RWPE2 (cell line): ENCODE data around the gene NMRK2.

ENCODE experiments used
- ATAC-seq: fragments of 200-7000 bp; cut with Tn5 transposase; 3 replicates; pipeline ENCODE4 v1.9.1; 2021; ENCODE audit warnings: low read depth
- DNase-seq: peaks from one replicate; pipeline ENCODE4 v3.0.0-alpha.2; 2020; ENCODE audit warnings: low spot score
- H3K27ac ChIP-seq: fragments of 450-650 bp; 2 replicates; pipeline ENCODE4 v1.5.1; 2017; ENCODE audit warnings: mild to moderate bottlenecking; ENCODE audit not compliant: poor library complexity, severe bottlenecking
- H3K27me3 ChIP-seq: fragments of 250-450 bp; sonication (Bioruptor Pico); 2 replicates; pipeline ENCODE4 v1.5.1; 2021; ENCODE audit warnings: mild to moderate bottlenecking, moderate library complexity; ENCODE audit not compliant: insufficient read depth, poor library complexity, severe bottlenecking
- H3K36me3 ChIP-seq: fragments of 250-450 bp; sonication (Bioruptor Pico); 2 replicates; pipeline ENCODE4 v1.5.1; 2020; ENCODE audit warnings: low read depth, mild to moderate bottlenecking, moderate library complexity
- H3K4me1 ChIP-seq: fragments of 250-450 bp; sonication (Bioruptor Pico); 2 replicates; pipeline ENCODE4 v1.5.1; 2021; ENCODE audit warnings: mild to moderate bottlenecking, moderate library complexity; ENCODE audit not compliant: insufficient read depth, poor library complexity, severe bottlenecking
- H3K4me3 ChIP-seq: fragments of 250-450 bp; sonication (Bioruptor Pico); 2 replicates; pipeline ENCODE4 v1.5.1; 2021; ENCODE audit warnings: mild to moderate bottlenecking, moderate library complexity; ENCODE audit not compliant: severe bottlenecking
- H3K9me3 ChIP-seq: fragments of 250-450 bp; sonication (Bioruptor Pico); 2 replicates; pipeline ENCODE4 v1.5.1; 2021; ENCODE audit warnings: mild to moderate bottlenecking, moderate library complexity; ENCODE audit not compliant: severe bottlenecking
- TF ChIP-seq, protein P1 (sequence below): fragments of 450-650 bp; IDR thresholded peaks from one replicate; pipeline ENCODE4 v1.5.1; 2017; ENCODE audit warnings: mild to moderate bottlenecking, moderate library complexity; ENCODE audit not compliant: poor library complexity, severe bottlenecking

Gene NMRK2

DNA sequence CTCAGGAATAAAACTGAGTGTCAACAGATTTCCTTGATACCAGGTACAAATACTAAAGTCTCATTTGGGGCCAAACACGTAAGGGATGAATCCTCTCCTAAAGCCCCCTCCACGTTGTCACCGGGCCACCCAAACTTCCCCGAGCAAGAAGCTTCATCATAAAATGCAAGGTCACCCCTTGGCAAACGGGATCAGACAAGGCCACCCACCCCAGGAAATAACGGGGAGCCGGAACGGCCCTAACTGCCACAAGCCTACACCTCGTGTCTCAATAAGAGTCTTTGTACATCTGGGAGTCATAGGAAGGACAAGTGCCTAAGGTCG, 51.7 kb downstream of the NMRK2 start:
- no peaks in the 10 kb centered on the region for H3K9me3 ChIP-seq
- peaks cover 56% of the 10 kb centered on the region for H3K36me3 ChIP-seq
- peak overlapping the region; percentile 86 for H3K27ac ChIP-seq
- H3K27me3 ChIP-seq, result no peaks in the 10 kb centered on the region
- H3K4me3 ChIP-seq, result peak overlapping the region; percentile 99
- DNase-seq, result no peak
- ATAC-seq, result no peak
- H3K4me1 ChIP-seq, result peaks cover 9% of the 10 kb centered on the region
- TF ChIP-seq, protein P1, sequence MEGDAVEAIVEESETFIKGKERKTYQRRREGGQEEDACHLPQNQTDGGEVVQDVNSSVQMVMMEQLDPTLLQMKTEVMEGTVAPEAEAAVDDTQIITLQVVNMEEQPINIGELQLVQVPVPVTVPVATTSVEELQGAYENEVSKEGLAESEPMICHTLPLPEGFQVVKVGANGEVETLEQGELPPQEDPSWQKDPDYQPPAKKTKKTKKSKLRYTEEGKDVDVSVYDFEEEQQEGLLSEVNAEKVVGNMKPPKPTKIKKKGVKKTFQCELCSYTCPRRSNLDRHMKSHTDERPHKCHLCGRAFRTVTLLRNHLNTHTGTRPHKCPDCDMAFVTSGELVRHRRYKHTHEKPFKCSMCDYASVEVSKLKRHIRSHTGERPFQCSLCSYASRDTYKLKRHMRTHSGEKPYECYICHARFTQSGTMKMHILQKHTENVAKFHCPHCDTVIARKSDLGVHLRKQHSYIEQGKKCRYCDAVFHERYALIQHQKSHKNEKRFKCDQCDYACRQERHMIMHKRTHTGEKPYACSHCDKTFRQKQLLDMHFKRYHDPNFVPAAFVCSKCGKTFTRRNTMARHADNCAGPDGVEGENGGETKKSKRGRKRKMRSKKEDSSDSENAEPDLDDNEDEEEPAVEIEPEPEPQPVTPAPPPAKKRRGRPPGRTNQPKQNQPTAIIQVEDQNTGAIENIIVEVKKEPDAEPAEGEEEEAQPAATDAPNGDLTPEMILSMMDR, result no peak

DNA sequence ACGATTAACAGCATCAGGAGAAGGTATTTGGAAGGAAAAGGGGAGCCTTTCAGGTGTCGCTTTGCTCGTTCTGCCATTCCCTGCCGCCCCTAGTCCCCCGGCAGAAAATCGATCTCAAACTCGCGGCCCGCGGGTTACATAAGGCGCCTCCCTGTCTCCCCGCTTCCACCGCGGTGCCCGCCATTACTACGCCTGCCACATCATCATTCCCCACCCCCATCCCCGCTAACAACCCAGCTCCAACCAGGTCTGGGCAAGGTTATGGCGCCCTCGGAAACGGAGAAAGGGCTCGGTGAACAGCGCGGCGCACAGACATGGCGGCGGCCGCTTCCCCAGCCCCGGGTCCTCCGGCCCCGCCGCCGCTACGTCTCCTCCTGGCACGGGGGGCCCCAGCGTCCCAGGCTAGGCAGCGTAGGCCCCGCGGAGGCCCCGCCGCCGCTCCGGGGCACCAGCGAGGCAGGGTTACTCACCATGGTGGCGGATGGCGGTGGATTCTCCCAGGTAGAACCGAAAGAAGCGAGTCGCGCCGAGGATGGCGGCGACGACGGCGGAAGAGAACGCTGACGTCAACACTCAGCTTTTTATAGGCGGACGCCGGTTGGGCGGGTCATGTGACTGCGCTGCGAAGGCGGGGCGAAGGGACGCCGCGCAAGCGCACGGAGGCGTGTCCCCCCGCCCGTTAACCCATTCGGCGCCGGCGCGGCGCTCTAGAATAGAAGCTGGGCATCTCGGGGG, 52.2 kb downstream of the NMRK2 start, which contains the start of gene EEF2:
TSS of gene EEF2 (minus strand) at position 556 of the 735 bp plus-strand sequence. CDS start at position 473, 83 bp downstream.
- Histone ChIP-seq H3K27ac (peak within 1 kb of the TSS; percentile 86), H3K4me1 (peaks cover 9% of the 10 kb centered on the region), H3K9me3 (no peaks in the 10 kb centered on the region), H3K27me3 (no peaks in the 10 kb centered on the region), H3K4me3 (peak within 1 kb of the TSS; percentile 99), H3K36me3 (peaks cover 50% of the 10 kb centered on the region)
- TF ChIP-seq, protein P1, result no peak
- DNase-seq, result peak; percentile 78
- peak; percentile 8; the same call in 1 of the 3 replicates for ATAC-seq

GRCh38 chr19:3985643-3986259, 52.9 kb downstream of the NMRK2 start:
- Histone ChIP-seq H3K27ac (peak overlapping the region; percentile 86), H3K4me1 (peaks cover 9% of the 10 kb centered on the region), H3K36me3 (peaks cover 43% of the 10 kb centered on the region), H3K9me3 (no peaks in the 10 kb centered on the region), H3K4me3 (peak overlapping the region; percentile 99), H3K27me3 (no peaks in the 10 kb centered on the region)
- DNase-seq (no peak), ATAC-seq (no peak)
- TF ChIP-seq, protein P1, result no peak

GRCh38 chr19:3986260-3987041, 53.6 kb downstream of the NMRK2 start:
- peak overlapping the region; percentile 86 for H3K27ac ChIP-seq
- TF ChIP-seq, protein P1, result peak; percentile 77
- H3K4me1 ChIP-seq, result peaks cover 9% of the 10 kb centered on the region
- H3K4me3 ChIP-seq, result peak overlapping the region; percentile 31
- DNase-seq (no peak), ATAC-seq (peak; percentile 26; the same call in 2 of the 3 replicates)
- H3K9me3 ChIP-seq, result no peaks in the 10 kb centered on the region
- peaks cover 36% of the 10 kb centered on the region for H3K36me3 ChIP-seq
- no peaks in the 10 kb centered on the region for H3K27me3 ChIP-seq
